ENCODE measurements around the gene RAPGEF1.

GRCh38 chr9:131739959-131740648, at the start of gene RAPGEF1:
- TF ChIP-seq, protein P1, sequence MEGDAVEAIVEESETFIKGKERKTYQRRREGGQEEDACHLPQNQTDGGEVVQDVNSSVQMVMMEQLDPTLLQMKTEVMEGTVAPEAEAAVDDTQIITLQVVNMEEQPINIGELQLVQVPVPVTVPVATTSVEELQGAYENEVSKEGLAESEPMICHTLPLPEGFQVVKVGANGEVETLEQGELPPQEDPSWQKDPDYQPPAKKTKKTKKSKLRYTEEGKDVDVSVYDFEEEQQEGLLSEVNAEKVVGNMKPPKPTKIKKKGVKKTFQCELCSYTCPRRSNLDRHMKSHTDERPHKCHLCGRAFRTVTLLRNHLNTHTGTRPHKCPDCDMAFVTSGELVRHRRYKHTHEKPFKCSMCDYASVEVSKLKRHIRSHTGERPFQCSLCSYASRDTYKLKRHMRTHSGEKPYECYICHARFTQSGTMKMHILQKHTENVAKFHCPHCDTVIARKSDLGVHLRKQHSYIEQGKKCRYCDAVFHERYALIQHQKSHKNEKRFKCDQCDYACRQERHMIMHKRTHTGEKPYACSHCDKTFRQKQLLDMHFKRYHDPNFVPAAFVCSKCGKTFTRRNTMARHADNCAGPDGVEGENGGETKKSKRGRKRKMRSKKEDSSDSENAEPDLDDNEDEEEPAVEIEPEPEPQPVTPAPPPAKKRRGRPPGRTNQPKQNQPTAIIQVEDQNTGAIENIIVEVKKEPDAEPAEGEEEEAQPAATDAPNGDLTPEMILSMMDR (conservative IDR thresholded peaks at IDR 0.05 in 1 of 2, IDR thresholded peaks at IDR 0.05 in 1 of 2; ENCODE audit: low read depth in 1 of 2, low read length in 2 of 2) = peak; percentile 52 to 61
- TF ChIP-seq EZH2 (IDR thresholded peaks at IDR 0.05; ENCODE audit: low read length, missing control alignments) = no peak

Data from fibroblast of lung (primary cell).